ENCODE data around the gene UACA.
"Not testable (repeated sequence)": the region's sequence is repeated elsewhere in the genome, so short reads cannot be mapped to it uniquely, and the experiment has no call there.

The UACA gene

DNA sequence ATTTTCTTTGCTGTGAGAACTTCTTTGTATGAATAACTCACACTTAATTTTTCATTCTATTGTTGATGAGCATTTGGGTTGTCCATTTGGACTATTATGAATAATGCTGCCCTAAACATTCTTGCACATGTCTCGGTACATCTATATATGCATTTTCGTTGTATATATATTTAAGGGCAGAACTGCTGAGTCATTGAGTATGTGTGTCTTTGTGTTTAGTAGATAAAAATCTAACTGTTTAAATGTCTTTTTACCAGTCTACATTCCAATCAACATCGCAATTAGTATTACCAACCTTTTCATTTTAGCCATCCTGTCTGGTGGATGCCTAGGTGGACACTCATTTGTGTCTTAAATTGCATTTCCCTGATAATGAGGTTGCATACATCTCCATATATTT is 144.4 kb downstream of the UACA start:
- DNase-seq: no peak

DNA sequence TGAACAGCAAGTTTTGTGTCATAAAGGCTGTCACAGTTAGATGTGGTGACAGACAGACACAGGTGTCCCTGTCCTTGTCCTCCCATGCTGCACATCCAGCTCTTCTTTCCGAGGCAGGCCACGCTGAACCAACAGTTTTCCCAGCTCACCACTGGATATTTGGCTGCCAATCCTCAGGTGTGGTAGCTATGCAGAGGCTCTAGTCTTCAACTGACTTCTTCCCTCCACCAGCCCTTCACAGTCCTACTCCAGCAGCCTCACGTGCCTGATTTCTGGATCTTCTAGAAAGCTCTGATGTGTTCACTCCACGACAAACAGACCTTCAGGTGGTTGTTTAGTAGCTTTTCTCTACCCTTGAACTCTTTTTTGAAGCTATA is 145.5 kb downstream of the UACA start:
- DNase-seq: no peak

GRCh38 chr15:70617076-70617910 is 146.1 kb downstream of the UACA start:
- no peak for DNase-seq

- not testable (repeated sequence) for DNase-seq
Observed at GRCh38 chr15:70616311-70616756, 147.0 kb downstream of the UACA start.

DNA sequence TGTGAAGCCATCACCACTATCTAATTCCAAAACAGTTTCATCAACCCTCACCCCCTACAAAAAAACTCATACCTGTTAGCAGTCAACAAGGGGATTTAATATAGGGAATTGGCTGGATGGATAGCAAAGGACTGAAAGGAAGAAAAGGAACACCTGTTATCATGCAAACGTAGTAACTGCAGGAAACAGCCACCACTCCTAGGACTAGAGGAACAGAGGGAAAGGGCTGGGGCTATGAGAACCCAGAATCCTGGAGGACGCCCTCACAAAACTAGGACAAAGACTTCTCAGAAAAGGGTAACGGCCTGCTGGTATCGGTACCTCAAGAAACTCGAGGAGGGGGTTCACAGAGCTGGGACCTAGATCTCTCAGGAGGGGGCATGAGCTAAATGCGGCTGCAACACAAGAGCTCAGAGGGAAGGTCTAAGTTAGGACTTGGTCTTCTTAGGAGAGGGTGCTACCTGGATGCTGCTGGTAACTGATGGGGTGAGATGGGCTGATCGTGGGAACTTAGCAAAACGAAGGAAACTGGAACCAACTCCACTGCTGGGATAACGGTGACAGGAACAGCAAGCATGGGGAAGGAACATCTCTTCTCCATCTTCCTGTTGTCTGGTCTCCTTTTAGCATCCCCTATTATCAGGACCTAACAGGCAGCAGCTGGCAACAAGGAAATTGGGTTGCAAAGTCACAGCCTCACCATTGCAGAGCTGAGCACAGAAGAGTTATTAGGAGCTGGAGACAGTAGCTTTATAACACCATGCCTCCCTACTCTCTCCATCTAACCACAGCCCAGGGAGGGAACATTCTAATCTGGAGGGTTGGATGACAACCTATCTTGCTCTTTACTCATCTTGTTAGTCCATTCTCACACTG is 147.7 kb downstream of the UACA start:
- no peak for DNase-seq

DNA sequence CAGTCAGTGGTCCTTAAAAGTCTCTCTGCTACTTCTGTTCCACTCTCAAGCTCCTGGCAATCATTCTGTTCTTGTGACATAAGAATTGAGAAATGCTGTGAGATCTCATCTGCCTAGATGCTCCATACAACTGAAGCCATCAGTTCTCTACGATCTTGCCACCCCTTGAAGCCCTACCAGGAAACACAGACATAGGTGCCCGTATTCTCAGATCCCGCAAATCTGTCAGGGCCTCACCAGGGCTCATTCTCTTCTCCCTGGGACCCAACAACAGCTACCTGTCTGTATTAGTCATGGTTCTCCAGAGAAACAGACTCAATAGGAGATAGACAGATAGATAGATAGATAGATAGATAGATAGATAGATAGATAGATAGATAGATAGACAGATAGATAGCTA is 149.1 kb downstream of the UACA start:
- DNase-seq: no peak

GRCh38 chr15:70613271-70613670 is 150.1 kb downstream of the UACA start:
- DNase-seq: no peak

DNA sequence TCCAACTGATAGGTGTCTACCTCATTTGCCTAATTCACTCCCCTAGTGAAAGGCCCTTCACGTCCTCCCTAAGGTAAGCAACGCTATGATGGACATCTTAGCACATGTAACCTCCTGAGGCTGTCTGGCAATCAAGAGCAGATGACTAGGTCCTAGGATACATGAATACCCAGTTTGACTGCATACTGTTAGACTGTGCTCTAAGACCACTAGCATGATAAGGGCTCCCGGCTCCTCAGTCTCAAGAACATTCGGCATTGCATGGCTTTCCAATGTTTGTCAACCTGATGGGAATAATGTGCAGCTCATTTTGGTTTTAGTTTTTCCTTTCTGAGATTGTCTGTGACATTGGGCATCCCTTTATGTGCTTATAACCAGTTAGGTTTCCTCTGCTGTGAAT is 152.1 kb downstream of the UACA start:
- no peak for DNase-seq

DNA sequence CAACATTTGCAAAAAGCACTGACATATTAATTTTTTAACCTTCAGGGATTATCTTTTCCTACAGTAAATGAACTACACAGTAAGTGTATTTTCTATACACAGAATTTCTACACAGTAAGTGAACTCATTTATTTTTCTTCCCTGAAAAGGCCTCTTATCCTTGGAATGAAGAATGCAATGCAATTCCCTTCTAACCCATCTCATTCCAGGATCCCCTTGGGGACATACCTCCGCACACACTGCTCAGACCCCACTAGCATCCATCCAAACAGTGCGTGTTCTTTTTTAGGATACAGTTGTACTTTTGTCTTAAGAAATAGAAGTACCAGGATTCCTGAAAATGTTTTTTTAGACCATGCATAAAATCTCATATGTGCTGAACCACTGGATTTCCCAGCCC is 152.8 kb downstream of the UACA start:
- no peak for DNase-seq

GRCh38 chr15:70609889-70610288 is 153.5 kb downstream of the UACA start:
- no peak for DNase-seq

DNA sequence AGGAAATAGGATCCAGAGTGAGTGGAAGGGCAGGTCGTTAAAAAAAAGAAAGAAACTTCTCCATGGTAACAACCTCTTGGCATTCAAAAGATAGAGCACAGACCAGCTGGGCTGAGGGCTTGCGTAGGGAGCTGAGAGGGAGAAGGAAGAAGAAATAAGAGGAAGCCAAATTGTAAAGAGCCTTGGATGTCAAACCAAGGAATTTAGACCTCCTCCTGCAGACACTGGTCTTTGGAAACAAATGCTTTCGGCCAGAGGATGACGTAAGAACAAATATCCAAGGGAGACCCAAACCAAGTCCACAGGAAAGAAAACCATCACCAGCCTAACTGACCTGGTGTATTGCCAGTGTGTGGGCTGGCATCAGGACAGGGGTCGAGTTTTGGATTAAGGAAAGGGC is 155.2 kb downstream of the UACA start:
- no peak for DNase-seq

DNA sequence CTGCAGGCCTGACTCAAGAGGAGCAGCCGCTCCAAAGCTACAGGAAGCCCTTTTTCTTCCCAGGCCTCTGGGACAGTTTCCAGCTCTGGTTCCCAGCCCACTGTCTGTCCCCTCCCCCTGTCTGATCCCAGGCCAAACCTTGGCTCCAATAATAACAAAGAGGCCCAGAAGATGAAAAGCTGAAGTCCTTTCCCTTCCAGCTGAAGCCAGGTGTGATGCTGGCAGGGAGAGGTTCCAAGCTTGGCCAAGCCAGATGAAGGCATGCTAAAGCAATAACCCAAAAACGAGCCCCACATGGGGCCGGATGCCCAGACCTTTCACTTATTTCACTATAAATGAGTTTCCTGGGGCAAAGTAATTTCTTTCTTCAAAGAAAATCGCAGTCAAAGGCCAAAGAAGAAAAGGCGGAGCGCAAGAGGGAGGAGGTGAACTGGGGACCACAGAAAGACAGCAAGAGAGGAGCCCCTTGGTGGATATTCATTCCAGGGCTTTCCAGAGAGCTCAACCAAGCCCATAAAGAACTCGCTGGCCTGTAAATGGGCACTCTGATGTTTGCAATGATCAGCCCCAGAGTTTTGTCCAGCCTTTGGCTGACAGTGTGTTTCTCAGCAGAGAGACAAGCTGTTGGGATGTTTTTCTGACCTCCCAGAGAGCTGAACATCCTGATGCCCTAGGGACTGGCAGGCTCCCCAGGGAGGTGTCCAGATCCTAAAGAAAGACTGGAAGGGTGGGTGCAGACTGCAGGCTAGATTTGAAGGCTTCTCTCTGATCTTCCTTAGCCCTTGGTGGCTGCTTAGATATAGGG is 157.6 kb downstream of the UACA start:
- no peak for DNase-seq

GRCh38 chr15:70604666-70605315 is 158.6 kb downstream of the UACA start:
- no peak for DNase-seq

All from inflammatory macrophage treated with lipopolysaccharide for 4 hours (primary cell).